GM12865 (cell line): ENCODE results near the gene USP11.

Source experiments
- DNase-seq: peaks from one replicate; pipeline ENCODE4 v3.0.0; 2010; ENCODE audit warnings: low read depth
- H3K4me3 ChIP-seq: 2 replicates; pipeline ENCODE4 v1.5.1; 2011; ENCODE audit warnings: mild to moderate bottlenecking, low read depth, low read length, control low read depth
- CTCF ChIP-seq: IDR thresholded peaks from 2 replicates; pipeline ENCODE4 v1.5.1; 2011; ENCODE audit warnings: low read length, control low read depth, low read depth, inconsistent platforms; ENCODE audit not compliant: insufficient read depth; ENCODE audit errors: missing control alignments

Gene USP11

GRCh38 chrX:47232803-47233332 is at the start of gene USP11:
Gene USP11, plus strand, starts transcription at chrX:47233009. Its CDS starts 35 bp downstream, at chrX:47233044.
- peak; percentile 81 for DNase-seq
- no peak for TF ChIP-seq CTCF
- H3K4me3 ChIP-seq = peak within 1 kb of the TSS; percentile 87

- no peak overlapping the region for H3K4me3 ChIP-seq
- no peak for TF ChIP-seq CTCF
- no peak for DNase-seq
Observed at GRCh38 chrX:47184486-47184885, 48.3 kb upstream of the USP11 start.

- TF ChIP-seq CTCF = no peak
- no peak for DNase-seq
- H3K4me3 ChIP-seq = no peak overlapping the region
Observed at GRCh38 chrX:47185241-47185640, 47.6 kb upstream of the USP11 start.

GRCh38 chrX:47186096-47186740 is 46.6 kb upstream of the USP11 start:
- no peak for DNase-seq
- no peak for TF ChIP-seq CTCF
- H3K4me3 ChIP-seq = no peak overlapping the region

GRCh38 chrX:47187106-47187677 is 45.6 kb upstream of the USP11 start:
- TF ChIP-seq CTCF = no peak
- DNase-seq = no peak
- H3K4me3 ChIP-seq = no peak overlapping the region

- H3K4me3 ChIP-seq = no peak overlapping the region
- no peak for TF ChIP-seq CTCF
- DNase-seq = no peak
Observed at GRCh38 chrX:47189906-47190305, 42.9 kb upstream of the USP11 start.
